Left renal pelvis (tissue), 4 donors: ENCODE measurements around the gene ASPHD2. TPM values are rescaled to one million over a fixed set of nuclear protein-coding genes. Genes with fewer than 3 reads are reported as not detected.

Experiments used
- polyA plus RNA-seq, 4 donors: library from polyadenylated mRNA; unstranded; fragments of 120-200 nt; gene quantifications; one replicate each; pipeline ENCODE4 v1.2.1, GENCODE V29; 2013; ENCODE audit not compliant: insufficient read length in 4 of 4

Gene ASPHD2
- polyA plus RNA-seq, 4 donors = 1.6 to 4.1 (median 4.1) TPM

Other genes with a start within 250 kb of the ASPHD2 start
- gene HPS4, start 54.5 kb downstream of the ASPHD2 start, polyA plus RNA-seq = 10 to 100 TPM; 23.0 to 39.0 (median 31.9) TPM
- gene SRRD, start 54.6 kb downstream of the ASPHD2 start, polyA plus RNA-seq = 10 to 100 TPM; 28.9 to 35.5 (median 34.8) TPM
- gene TFIP11, start 83.2 kb downstream of the ASPHD2 start, polyA plus RNA-seq = 10 to 100 TPM; 30.7 to 47.0 (median 41.9) TPM
- gene TPST2, start 160.9 kb downstream of the ASPHD2 start, polyA plus RNA-seq = 10 to 100 TPM; 11.8 to 28.0 (median 25.7) TPM
- 1 to 10 TPM in 2 of 4 donors, under 1 TPM in 2; 0.53 to 2.1 (median 1.3) TPM for gene CRYBB1, start 188.8 kb downstream of the ASPHD2 start, polyA plus RNA-seq
- not detected for gene CRYBA4, start 192.7 kb downstream of the ASPHD2 start, polyA plus RNA-seq
- gene MIAT, start 228.3 kb downstream of the ASPHD2 start, polyA plus RNA-seq = 1 to 10 TPM in 1 of 4 donors, under 1 TPM in 3; 0.39 to 1.4 (median 0.73) TPM